DMS79 treated with DMSO at 0.1 percent for 48 hours (cell line): Measurements from ENCODE around the gene PEAR1.

Experiments
- DNase-seq: peaks from one replicate; lab custom pipeline; 2025; lab: John Stamatoyannopoulos, UW

Gene PEAR1

DNA sequence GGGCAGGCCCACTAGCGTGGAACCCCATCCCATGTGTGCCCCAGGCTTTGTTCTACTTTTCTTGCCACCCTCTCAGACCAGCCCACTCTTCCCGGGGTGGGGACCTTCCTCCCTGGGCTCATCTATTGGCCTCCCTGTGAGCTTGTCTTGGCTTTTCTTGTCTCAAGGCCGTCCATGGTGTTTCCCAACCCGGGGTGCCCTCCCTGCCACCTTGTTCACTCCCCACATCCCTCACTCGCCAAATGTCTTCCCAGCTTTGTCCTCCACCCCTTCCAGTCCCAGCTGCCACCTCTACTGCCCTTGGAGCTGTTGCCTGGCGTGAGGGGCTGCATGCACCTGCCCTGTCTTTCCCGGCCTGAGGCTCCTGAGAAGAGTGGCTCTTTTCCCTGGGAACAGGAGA is 45.3 kb downstream of the PEAR1 start:
- DNase-seq = no peak

- no peak for DNase-seq
Observed at GRCh38 chr1:156939786-156940334, 46.3 kb downstream of the PEAR1 start.

DNA sequence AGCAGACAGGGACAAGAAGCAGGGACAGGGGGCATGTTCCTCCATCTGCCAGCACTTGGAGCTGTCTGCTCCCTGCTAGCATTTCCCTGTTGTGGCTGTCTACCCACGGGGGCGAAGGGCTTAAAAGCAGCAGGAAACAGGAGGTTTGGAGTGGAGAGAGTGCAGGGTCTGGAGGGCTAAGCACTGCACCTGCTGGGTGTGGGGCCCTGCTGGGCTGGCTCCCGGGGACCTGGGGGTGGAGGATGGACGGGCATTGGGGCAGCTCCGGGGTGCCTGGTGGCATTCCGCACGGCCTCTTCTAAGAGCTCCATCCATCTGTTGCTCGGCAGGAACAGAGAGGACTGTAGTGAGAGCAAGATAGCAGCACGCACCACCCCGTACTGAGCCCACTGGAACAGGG is 48.2 kb downstream of the PEAR1 start:
- DNase-seq = no peak

- no peak for DNase-seq
Observed at GRCh38 chr1:156942176-156942575, 48.7 kb downstream of the PEAR1 start.

GRCh38 chr1:156942576-156942975 is 49.1 kb downstream of the PEAR1 start:
- DNase-seq = no peak

- DNase-seq = no peak
Observed at GRCh38 chr1:156943756-156944155, 50.2 kb downstream of the PEAR1 start.

DNA sequence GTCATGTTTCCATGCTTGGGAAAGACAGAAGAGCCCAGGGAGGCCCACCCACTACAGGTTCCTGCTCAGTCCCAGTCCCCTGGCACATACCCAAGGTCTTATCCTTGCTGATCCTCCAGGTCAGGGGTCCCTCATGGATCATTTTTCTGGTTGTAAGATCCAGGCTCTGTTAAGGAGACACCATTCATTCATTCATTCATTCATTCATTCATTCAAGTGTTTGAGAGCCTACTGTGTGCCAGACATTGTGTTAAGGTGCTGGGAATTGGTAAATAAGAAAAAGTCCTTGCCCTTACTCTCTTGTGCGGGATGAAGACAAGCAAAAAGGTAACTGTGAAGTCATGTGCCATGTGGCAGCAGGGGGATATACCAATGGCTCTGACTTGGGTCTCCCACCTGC is 50.8 kb downstream of the PEAR1 start:
- DNase-seq = no peak

- no peak for DNase-seq
Observed at GRCh38 chr1:156944848-156945247, 51.3 kb downstream of the PEAR1 start.

DNA sequence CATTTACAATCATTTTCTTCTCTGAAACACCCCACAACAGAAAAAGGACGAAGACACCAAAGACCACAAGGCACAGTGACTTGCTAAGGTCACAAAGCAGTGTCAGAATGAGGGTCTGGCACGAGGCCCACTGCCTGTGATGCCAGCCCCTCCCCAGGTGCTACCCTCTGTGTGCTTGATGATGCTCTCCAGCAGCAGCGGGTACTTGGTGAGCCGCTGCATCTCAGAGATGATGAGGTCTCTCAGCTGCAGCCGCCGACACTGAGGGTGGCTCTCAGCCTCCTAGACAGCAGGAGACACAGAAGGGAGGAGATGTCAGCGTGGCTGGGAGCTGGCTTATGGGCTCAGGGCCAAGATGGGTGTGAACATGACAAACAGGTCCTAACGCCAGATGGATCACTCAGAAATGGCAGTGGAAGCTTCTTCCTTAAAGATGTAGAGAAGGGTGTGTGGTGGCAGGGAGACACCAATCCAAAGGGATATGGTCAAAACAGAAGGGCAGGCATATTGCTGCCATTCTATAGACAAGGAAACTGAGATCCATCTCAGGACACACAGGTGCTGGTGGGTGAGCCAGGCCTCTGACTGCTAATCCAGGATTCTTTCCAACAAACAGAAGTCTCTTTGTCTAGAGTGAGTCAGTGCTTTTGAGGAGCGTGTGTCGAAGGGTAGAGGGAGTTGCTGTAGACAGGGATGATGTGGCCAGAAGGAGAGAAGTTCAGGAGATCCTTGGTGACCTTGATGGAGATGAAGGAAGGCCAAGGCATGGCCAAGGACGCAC is 52.6 kb downstream of the PEAR1 start:
- DNase-seq = no peak

DNA sequence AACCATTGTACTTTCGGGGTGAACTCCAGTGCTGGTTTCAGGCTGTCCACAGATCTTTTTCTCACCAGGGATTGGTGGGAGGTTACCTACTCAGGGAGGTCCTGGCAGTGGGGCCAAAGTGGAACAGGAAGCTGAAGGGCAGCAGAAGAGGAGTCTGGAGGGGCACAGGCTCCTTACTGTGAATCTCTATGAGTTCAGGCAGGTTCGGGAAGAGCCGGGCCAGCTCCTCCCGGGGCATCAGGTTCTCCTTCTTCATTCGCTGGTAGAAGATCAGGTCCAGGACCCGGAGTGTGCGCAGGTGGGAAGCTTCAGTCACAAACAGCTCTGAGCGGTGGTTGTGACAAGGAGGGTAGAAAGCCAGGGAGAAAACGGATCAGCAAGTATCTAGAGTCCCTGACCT is 53.6 kb downstream of the PEAR1 start:
- no peak for DNase-seq

DNA sequence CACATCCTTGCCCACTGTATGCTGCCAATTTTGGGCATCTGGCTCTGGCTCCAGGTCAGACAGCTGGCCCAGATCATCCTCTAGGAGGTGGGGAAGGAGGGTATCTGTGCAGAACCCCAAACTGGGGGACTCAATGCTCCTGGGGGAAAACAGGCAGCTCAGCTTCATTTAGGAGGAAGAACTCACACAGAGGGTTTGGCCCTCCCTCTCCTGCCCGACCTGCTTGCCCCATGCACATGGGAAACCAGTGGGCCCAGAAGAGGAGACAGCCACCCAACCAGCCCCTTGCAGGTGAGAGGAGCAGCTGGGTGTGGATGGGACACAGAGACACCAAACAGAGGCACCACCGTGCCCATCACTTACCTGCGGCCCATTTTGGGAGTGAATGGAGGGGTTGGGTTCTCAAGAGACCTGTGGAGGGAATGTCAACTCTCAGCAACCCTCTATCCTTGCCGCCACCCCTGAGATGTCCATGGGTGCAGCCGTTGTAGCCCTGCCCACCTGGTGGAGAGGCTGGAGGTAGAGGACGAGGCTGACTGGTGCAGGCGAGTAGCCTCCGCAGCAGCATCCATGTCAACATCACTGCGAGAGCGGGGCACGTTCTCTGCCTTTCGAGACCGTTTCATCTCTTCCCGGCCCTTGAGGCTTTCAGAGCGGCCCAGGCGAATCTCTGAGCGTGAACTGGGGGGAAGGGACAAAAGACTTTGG is 54.5 kb downstream of the PEAR1 start:
- DNase-seq = no peak

DNA sequence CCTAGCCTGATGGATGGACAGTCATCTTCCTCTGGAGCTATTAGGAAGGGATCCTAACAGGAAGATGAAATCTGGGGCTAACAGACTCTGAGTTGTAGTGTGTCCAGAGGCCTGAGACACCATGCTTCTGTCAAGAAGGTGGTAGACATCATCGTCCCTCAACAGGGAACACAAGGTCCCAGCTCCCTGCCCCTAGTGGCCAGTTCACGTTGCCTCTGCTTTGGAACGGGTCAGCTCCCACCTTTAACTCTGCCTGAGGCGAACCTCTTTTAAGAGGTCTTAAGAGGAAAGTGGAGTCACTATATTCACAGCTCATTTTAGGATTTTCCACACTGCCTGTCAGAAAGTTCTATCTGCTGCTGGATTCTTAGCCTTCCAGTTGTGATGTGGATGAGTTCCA is 55.2 kb downstream of the PEAR1 start:
- DNase-seq = no peak

DNA sequence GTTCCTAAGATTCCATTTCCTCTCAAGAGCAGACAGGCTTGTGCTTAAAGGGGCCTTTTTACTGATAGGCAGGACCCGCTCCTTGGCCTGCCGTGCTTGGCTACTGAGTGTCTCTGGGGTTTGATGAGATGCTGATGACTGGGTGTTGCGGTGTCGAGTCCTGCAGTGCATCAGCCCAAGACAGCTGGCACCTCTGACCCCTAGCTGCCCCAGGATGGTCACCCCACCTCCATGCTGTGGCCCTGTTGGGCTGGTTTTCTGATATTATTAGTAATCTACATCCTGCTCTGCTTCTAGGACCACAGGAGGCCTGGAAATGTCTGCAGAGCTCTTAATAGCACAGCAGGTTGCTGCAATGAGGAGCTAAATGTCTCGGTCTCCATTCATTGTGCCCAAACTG is 55.6 kb downstream of the PEAR1 start:
- no peak for DNase-seq

- no peak for DNase-seq
Observed at GRCh38 chr1:156951371-156951770, 57.9 kb downstream of the PEAR1 start.

DNA sequence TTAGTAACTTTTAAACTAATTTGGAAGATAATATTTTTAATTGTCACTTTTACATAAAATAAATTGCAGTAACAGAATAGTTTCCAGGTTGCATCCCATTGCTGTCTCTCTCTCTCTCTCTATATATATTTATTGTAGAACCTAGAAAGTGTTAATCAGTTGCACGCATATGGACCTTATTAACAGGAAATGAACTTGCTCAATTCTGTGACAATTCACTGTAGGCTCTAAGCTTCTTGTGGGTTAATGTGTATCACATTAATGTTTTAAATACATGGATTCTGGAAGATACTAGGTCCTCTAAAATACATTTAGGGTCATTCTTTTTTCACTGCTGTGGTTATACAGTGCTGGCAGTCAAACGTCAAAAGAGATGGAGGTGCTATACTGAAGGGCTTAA is 60.1 kb downstream of the PEAR1 start:
- no peak for DNase-seq

DNA sequence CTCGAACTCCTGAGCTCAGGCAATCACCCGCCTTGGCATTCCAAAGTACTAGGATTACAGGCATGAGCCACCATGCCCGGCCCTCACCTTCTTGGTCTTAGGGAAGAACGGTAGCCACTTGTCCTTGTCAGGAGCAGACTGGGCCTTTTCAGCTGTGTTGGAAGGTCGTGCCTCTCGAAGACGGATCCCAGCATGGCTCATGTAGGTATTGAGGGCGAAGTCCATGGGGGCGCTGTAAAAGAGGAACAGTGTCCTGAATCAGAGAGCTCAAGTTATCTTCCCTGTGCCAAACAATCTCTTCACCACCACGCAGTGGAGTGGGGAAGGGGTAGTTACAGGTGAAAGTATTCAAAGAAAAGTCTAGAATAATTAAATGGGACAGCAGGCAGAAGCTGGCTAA is 62.8 kb downstream of the PEAR1 start:
- DNase-seq = no peak

DNA sequence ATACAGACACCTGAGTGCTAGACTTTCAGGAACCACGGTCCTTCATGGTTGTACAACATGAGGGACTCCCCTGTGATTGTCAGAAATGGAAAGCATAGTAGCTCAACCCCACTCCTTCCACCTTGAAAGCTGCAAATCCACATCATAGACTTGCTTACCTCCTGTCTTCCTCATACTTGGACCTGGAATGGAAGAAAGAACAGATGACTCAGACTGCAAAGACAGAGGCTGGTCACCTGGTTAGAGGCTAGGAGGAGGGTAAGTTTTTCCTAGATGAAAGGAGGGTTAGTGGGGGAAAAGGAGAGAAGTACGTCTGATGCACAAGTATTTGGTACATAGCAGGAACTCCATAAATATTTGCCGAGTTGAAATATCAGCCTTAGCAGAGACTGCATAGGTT is 64.1 kb downstream of the PEAR1 start:
- DNase-seq = no peak

- DNase-seq = no peak
Observed at GRCh38 chr1:156958247-156958714, 64.8 kb downstream of the PEAR1 start.

DNA sequence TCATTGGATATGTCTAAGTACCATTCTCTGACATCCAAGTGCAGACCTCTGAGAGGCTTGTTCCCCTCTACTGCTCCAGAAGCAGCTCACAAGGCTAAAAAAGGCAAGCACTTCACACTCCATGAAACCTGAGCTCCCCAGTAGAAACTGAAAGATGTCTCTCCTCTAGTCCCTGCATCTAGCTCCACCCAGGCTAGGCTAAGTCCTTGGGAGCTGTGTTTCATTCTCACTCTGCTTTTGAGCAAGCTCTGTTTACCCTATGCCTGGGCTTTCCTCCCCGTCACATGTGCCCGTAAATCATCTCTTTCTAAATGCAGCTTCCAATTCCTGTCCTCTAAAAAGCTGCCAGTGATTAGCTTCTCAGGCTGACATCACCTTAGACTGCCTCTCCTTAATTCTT is 65.9 kb downstream of the PEAR1 start:
- DNase-seq = peak; percentile 93

GRCh38 chr1:156959925-156960324 is 66.4 kb downstream of the PEAR1 start:
- no peak for DNase-seq

DNA sequence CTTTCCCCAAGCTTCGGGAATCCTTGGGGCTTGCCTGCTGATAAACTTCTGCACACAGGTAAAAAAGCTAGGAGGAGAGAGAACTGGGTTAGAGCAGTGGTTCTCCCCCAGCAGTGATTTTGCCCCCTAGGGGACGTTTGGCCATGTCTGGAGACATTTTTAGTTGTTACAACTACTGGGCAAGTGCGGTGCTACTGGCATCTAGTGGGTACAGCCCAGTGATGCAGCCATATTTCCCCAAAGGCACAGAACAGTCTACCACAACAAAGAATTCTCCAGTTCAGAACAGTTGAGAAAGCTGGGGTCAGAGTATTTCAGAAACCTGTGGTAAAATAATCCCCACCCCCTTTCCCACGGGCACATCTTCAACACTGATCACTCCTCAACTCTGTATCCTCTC is 68.2 kb downstream of the PEAR1 start:
- DNase-seq = no peak

DNA sequence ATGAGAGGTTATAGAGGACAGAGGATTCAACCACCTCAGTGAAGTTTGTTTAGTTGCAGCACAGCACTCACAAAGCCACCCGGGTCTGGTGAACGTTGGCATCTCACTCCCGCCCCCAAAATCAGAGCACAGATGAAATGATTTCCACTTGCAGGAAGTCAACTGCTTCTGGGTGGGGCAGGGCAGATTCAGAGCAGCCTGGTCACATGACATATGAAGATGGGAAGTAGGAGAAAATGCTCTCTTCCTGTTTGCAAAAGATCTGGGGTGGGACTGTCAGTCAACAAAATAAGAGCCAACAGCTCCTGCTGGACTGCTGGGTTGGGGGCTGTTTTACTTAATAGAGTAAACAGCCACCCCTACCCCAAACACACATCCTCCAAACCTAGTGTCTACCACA is 70.1 kb downstream of the PEAR1 start:
- no peak for DNase-seq

DNA sequence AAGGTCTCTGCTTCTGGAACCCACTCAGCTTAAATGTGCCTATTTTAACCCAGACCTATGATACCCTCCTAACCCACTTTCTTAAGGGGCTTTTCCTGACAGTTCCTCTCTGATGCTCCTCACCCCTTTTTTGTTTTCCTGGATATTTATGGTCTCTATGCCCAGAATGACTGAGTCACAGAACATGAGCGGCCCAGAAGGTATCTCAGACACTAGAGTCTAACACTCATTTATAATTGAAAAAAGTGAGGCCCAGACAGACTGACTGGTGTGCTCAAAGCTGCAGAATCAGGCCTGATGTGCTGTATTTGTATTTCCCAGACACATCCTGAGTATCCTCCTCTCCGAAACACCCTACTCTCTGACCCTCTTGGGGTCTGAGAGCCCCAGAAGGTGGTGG is 70.9 kb downstream of the PEAR1 start:
- DNase-seq = no peak
